Sciatic nerve (tissue), 2 donors: Measurements from ENCODE around the gene MEGF8. TPM values are rescaled to one million over a fixed set of nuclear protein-coding genes. Genes with fewer than 3 reads are reported as not detected.
"Not testable (repeated sequence)": the region's sequence is repeated elsewhere in the genome, so short reads cannot be mapped to it uniquely, and the experiment has no call there.

Experiments used
- ATAC-seq: fragments of 200-7000 bp; cut with Tn5 transposase; one replicate; pipeline ENCODE4 v1.9.1; 2020; ENCODE audit warnings: mild to moderate bottlenecking, moderate library complexity
- DNase-seq: peaks from one replicate; pipeline ENCODE4 v3.0.0-alpha.2; 2020; ENCODE audit warnings: low spot score
- intact Hi-C: fragments of 100-400 bp; cut with DNase I; formaldehyde crosslinking; loops from one replicate; pipeline ENCODE4 v1.14.2; 2022
- total RNA-seq: library from RNA; stranded (reverse); fragmentation: NEBNext Ultra II Directional; extraction: Animal tissue kit (Norgen Biotek cat#: 25700); gene quantifications from one replicate; pipeline ENCODE4 v1.2.1, GENCODE V29; 2021
- donor health status: DM: no; HTN: no; CAD: no.
- donor health status: DM: no; HTN: no; CAD: no.

Gene MEGF8
- total RNA-seq, 1 donor from 2014 or later, result 35.1 TPM

- intact Hi-C loops, ATAC-seq, DNase-seq: not testable (repeated sequence)
These were observed 13.9 kb downstream of the MEGF8 start for GRCh38 chr19:42339126-42339860.

GRCh38 chr19:42339922-42340321 is 14.5 kb downstream of the MEGF8 start:
- intact Hi-C loops, DNase-seq, ATAC-seq: not testable (repeated sequence)

- ATAC-seq (no peak), DNase-seq (no peak)
- intact Hi-C loops, result no loop called here
These were observed 18.1 kb downstream of the MEGF8 start for GRCh38 chr19:42343344-42344110.

DNA sequence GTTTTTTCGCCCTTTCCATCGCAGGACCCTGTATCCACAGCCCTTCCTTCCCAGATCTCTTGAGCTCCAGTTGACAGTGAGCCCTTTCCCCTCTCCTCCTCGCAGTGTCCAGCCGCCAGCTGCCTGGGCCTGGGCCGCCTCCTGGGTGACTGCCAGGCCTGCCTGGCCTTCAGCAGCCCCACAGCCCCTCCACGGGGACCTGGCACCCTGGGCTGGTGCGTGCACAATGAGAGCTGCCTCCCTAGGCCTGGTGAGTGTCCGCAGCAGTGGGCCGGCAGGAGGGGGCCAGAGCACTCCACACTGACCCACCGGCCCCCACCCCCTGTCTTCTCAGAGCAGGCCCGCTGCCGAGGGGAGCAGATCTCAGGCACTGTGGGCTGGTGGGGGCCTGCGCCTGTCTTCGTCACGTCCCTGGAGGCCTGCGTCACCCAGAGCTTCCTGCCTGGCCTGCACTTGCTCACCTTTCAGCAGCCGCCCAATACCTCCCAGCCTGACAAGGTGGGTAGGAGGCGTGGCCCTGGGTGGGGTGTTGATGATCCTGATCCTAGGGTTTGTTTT is 19.0 kb downstream of the MEGF8 start:
- intact Hi-C loops, result no loop called here
- no peak for ATAC-seq
- DNase-seq, result no peak

DNA sequence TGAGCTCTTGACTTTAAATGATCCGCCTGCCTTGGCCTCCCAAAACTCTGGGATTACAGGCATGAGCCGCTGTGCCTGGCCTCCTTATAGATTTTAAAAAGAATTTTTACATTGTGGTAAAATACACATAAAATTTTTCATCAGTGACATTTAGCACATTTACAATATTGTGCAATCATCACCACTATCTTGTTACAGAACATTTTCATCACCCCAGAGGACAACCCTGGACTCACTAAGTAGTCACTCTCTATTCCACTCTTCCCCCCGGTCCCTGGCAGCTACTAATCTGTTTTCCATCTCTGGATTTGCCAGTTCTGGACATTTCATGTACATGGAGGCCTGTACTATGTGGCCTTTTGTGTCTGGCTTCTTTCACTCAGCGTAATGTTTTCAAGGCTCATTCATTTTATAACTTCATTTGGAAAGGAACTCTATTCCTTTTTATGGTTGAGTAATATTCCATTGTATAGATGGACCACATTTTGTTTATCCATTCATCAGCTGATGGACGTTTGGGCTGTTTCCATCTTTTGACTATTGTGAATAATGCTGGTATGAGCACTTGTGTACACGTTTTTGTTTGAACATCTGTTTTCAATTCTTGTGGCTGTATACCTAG is 19.9 kb downstream of the MEGF8 start:
- ATAC-seq (peak; percentile 63), DNase-seq (no peak)
- intact Hi-C loops, result no loop called here

DNA sequence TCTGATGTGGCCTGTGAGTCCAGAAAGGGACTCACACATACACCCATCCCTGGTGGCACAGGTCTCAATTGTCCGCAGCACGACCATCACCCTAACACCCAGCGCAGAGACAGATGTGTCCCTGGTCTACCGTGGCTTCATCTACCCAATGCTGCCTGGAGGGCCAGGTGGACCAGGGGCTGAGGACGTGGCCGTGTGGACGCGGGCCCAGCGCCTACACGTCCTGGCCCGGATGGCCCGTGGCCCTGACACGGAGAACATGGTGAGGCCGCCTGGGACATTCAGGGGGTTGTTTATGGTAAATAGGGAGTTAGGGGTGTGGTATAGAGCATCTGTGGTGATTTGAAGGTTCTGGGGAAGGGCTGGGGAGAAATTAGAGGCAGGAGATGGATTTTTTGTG is 22.8 kb downstream of the MEGF8 start:
- intact Hi-C loops, result no loop called here

DNA sequence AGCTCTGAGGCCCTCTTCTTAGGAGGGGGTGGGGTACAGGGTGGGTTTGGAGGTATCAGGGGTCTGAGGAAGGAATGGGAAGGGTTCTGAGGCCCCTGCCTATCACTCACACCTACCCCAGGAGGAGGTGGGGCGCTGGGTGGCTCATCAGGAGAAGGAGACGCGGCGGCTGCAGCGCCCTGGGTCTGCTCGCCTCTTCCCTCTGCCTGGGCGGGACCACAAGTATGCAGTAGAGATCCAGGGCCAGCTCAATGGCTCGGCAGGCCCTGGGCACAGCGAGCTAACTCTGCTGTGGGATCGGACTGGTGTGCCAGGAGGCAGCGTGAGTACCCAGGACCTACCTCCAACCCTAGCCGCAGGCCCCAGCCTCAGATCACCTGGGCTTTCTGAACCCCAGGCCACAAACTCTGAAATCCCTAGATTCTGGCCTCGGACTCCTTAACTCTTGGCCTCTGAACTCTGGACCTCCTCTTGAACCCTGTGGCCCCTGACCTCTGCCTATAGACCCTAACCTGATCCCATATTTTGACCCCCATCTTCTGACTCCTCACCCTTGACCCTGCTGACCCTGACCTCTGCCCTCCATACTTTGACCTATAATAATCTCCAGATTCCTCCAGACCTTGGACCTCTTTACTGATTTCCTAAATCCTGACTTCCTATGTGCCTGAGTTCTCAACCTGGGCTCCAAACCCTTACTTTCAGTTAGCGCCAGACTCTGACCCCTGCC is 24.1 kb downstream of the MEGF8 start:
- DNase-seq (no peak), ATAC-seq (no peak)
- intact Hi-C loops, result no loop called here

More for the DNA sequence above, 22.8 kb downstream of the MEGF8 start:
- ATAC-seq (no peak), DNase-seq (no peak)

DNA sequence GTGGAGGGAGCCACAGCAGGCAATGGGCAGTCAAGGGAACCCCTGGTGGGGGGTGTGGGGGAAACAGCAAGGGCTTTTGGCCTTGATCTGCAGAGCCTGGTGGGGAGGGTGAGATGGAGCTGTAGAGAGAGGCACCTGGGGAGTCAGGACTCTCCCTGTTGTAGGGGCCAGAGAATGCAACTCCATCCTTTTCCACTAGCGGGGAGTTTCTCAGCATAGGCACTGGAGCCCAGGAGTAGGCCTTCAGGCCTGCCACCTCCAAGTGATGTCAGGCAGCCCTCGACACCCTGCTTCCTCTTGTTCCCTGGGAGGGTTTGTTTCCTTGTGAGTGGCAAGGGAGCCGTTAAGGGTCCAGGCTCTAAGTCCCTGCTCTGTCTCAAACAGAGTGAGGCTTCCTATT is 25.0 kb downstream of the MEGF8 start:
- intact Hi-C loops, result no loop called here
- no peak for DNase-seq
- ATAC-seq, result no peak

DNA sequence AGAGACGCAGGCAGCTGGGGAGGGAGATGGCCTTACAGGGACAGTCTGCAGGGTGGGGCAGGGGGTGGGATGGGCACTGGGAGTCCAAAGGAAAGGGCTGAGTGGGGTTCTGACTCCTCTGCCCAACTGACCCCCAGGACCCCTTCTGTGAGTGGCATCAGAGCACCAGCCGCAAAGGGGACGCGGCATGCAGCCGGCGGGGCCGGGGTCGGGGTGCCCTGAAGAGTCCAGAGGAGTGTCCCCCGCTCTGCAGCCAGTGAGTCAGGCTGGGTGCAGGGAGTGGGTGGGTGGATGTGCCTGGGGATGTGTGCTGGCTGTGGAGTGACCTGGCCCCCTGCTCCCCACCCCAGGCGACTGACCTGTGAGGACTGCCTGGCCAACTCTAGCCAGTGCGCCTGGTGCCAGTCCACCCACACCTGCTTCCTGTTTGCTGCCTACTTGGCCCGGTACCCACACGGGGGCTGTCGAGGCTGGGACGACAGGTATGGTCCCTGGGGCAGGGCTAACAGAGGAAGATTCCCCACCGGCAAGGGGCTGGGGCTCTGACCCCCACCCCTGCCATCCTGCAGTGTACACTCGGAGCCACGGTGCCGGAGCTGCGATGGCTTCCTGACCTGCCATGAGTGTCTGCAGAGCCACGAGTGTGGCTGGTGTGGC is 25.8 kb downstream of the MEGF8 start:
- DNase-seq (no peak), ATAC-seq (no peak)
- intact Hi-C loops, result no loop called here

DNA sequence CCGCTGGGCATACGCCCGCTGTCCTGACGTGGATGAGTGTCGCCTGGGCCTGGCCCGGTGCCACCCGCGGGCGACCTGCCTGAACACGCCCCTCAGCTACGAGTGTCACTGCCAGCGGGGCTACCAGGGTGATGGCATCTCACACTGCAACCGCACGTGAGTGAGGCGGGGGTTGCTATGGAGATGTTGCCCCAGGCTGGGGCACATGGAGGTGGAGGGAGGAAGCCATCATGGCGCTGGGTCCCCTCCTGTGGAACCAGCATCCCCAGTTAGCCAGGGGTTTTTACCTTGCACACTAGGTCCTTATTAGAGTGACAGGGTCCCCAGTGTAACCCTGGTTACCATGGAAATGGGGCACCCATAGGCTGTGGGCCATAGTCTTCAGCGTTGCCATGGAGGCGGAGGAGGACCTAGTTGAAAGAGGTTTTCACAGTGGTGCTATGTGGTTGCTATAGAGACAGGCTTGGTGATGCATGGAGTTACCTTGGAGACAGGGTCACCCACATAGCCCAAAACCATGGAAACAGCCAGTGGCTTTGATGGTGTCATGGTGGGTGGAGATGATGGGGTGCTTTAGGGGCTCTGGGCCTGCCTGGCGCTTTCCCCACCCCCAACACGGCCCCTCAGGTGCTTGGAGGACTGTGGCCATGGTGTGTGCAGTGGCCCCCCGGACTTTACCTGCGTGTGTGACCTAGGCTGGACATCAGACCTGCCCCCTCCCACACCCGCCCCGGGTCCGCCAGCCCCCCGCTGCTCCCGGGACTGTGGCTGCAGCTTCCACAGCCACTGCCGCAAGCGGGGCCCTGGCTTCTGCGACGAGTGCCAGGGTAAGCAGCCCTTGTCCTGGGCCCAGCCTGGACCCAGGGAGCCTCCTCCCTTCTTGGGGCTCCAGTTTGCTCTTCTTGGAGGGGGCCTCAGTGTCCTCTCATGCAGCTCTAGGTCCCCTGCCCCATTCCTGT is 27.1 kb downstream of the MEGF8 start:
- ATAC-seq (no peak), DNase-seq (no peak)
- intact Hi-C loops, result no loop called here

- intact Hi-C loops, result no loop called here
- ATAC-seq, result no peak
- DNase-seq, result no peak
These were observed 28.0 kb downstream of the MEGF8 start for GRCh38 chr19:42353341-42354015.

DNA sequence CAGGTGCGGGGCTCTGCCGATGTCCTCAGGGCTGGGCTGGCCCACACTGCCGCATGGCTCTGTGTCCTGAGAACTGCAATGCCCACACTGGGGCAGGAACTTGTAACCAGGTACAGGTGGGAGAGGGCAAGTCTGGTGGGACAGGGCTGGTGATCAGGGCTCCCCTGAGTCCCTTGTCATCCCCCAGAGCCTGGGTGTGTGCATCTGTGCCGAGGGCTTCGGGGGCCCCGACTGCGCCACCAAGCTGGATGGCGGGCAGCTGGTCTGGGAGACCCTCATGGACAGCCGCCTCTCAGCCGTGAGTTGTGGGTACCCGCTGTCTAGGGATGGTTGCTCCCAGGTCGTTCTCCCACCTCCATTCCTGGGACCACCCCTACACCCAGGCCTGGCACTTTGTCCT is 30.5 kb downstream of the MEGF8 start:
- intact Hi-C loops, result no loop called here
- no peak for ATAC-seq
- no peak for DNase-seq

GRCh38 chr19:42356686-42357085 is 31.3 kb downstream of the MEGF8 start:
- DNase-seq (no peak), ATAC-seq (no peak)
- intact Hi-C loops, result no loop called here

DNA sequence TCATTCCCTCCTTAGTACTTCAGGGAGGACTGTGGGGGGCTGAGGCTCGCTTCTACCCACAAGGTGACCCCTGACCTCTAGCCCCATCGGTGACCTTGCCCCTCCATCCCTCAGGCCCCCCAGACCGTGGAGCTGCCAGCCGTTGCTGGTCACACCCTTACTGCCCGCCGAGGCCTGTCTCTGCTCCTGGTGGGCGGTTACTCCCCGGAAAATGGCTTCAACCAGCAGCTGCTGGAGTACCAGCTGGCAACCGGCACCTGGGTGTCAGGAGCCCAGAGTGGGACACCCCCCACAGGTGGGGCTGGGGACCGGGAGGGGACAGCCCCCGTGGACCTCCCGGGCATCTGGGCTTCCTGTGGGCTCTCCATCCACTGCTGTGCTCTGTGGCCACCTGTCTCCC is 31.9 kb downstream of the MEGF8 start:
- ATAC-seq, result no peak
- no peak for DNase-seq
- intact Hi-C loops, result no loop called here

DNA sequence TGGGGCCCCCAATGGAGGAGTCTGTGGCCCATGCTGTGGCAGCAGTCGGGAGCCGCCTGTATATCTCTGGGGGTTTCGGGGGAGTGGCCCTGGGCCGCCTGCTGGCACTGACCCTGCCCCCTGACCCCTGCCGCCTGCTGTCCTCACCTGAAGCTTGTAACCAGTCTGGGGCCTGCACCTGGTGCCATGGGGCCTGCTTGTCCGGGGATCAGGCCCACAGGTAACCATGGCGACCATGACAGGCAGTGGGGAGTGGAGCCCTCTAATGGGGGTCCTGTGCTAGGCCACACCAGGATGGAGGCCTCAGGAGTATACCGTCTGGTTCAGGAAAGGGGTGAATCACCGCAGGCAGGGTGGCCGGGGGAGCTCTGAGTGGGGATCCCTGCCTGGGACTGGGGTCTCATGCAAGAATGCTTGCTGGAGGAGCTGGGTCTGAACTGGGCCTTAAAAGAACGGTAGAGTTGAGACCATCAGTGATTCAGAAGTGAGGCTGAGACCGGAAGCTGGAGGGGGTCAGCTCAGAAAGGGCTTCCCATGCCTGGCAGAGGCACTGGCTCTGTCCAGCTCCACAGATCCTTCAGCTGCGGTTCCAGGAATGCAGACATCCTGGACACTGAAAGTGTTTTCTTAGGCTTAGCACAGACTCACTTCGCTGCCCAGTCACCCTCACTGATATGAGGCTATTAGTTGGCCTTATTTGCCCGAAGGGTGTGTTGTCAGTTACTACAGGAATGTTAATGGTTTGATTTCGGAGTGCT is 35.5 kb downstream of the MEGF8 start:
- intact Hi-C loops, result no loop called here
- DNase-seq, result no peak
- ATAC-seq, result no peak

- DNase-seq (no peak), ATAC-seq (no peak)
- intact Hi-C loops, result no loop called here
These were observed 36.1 kb downstream of the MEGF8 start for GRCh38 chr19:42361545-42361910.
